IMR-90 (cell line): ENCODE data around the gene ENDOD1. TPM values are rescaled to one million over a fixed set of nuclear protein-coding genes. Genes with fewer than 3 reads are reported as not detected.

Experiments
- ATAC-seq: fragments of 200-7000 bp; cut with Tn5 transposase; 2 replicates; pipeline ENCODE4 v1.9.1; 2020; ENCODE audit warnings: low read depth, mild to moderate bottlenecking, moderate library complexity
- BruUV-seq: library from RNA; stranded (reverse); fragments of 400-500 nt; replicated peaks from 2 replicates; lab custom pipeline; 2021; lab: Mats Ljungman, UMichigan
- CTCF ChIA-PET: fragments of 300-600 bp; formaldehyde crosslinking; extraction: SDS; loops from one replicate; lab custom pipeline; 2021; ENCODE audit warnings: antibody characterized with exemption; lab: Yijun Ruan, JAX
- POLR2A ChIA-PET: fragments of 300-600 bp; sonication (Branson Sonifier 250); formaldehyde crosslinking; loops from one replicate; lab custom pipeline; 2022; ENCODE audit warnings: antibody characterized with exemption; ENCODE audit not compliant: unreplicated experiment; lab: Charles Lee
- DNase-seq: peaks from one replicate; pipeline ENCODE4 v3.0.0; 2013
- H2AFZ ChIP-seq: replicated peaks from 2 replicates; pipeline ENCODE3; 2013; ENCODE audit warnings: low read length, mild to moderate bottlenecking; ENCODE audit not compliant: poor library complexity
- H2AK5ac ChIP-seq: 2 replicates; pipeline ENCODE4 v1.6.1; 2013; ENCODE audit warnings: low read depth, low read length, inconsistent platforms
- H2AK9ac ChIP-seq: replicated peaks from 2 replicates; pipeline ENCODE3; 2013; ENCODE audit warnings: mild to moderate bottlenecking, low read depth, low read length, moderate library complexity; ENCODE audit not compliant: poor library complexity
- H2BK120ac ChIP-seq: 2 replicates; pipeline ENCODE4 v1.6.1; 2013; ENCODE audit warnings: low read depth, low read length, inconsistent platforms
- H2BK15ac ChIP-seq: 3 replicates; pipeline ENCODE4 v1.6.1; 2013; ENCODE audit warnings: low read depth, low read length, inconsistent platforms
- H2BK20ac ChIP-seq: 2 replicates; pipeline ENCODE4 v1.6.1; 2013; ENCODE audit warnings: low read depth, mild to moderate bottlenecking, inconsistent platforms, low read length, moderate library complexity
- H2BK5ac ChIP-seq: 2 replicates; pipeline ENCODE4 v1.6.1; 2013; ENCODE audit warnings: mild to moderate bottlenecking, low read depth, low read length, inconsistent platforms; ENCODE audit not compliant: poor library complexity, severe bottlenecking
- H3K14ac ChIP-seq: replicated peaks from 2 replicates; pipeline ENCODE4 v1.6.1; 2013; ENCODE audit warnings: low read depth, low read length, inconsistent platforms
- H3K18ac ChIP-seq: 2 replicates; pipeline ENCODE4 v1.6.1; 2013; ENCODE audit warnings: low read depth, low read length, control low read depth
- H3K23ac ChIP-seq: 2 replicates; pipeline ENCODE4 v1.6.1; 2013; ENCODE audit warnings: low read depth, low read length, inconsistent platforms
- H3K27ac ChIP-seq: 2 replicates; pipeline ENCODE4 v1.5.1; 2013; ENCODE audit warnings: mild to moderate bottlenecking, control low read depth, low read length; ENCODE audit not compliant: insufficient read depth
- H3K27me3 ChIP-seq: 2 replicates; pipeline ENCODE4 v1.6.1; 2013; ENCODE audit warnings: low read length; ENCODE audit not compliant: control insufficient read depth, insufficient read depth
- H3K36me3 ChIP-seq: 2 replicates; pipeline ENCODE4 v1.6.1; 2013; ENCODE audit warnings: low read length, mixed read lengths; ENCODE audit not compliant: control insufficient read depth, insufficient read depth
- H3K4ac ChIP-seq: 2 replicates; pipeline ENCODE4 v1.6.1; 2013; ENCODE audit warnings: low read depth, low read length, inconsistent platforms
- H3K4me1 ChIP-seq: 2 replicates; pipeline ENCODE4 v1.6.1; 2013; ENCODE audit warnings: low read length, mixed read lengths; ENCODE audit not compliant: control insufficient read depth, insufficient read depth
- H3K4me2 ChIP-seq: 2 replicates; pipeline ENCODE4 v1.6.1; 2013; ENCODE audit warnings: low read depth, mild to moderate bottlenecking, control low read depth, low read length, moderate library complexity
- H3K4me3 ChIP-seq: 2 replicates; pipeline ENCODE4 v1.5.1; 2013; ENCODE audit warnings: low read depth, mild to moderate bottlenecking, control low read depth, low read length, moderate library complexity; ENCODE audit not compliant: insufficient read depth
- H3K56ac ChIP-seq: 2 replicates; pipeline ENCODE4 v1.6.1; 2013; ENCODE audit warnings: low read length, inconsistent platforms; ENCODE audit not compliant: insufficient read depth; ENCODE audit errors: extremely low read depth
- H3K79me1 ChIP-seq, 2 experiments: 2 replicates each; pipeline ENCODE4 v1.6.1; 2013; ENCODE audit warnings: low read length in 2 of 2, inconsistent platforms in 1 of 2, low read depth in 1 of 2
- H3K9ac ChIP-seq: 2 replicates; pipeline ENCODE4 v1.6.1; 2013; ENCODE audit warnings: low read depth, low read length, control low read depth
- H3K9me1 ChIP-seq: 2 replicates; pipeline ENCODE4 v1.6.1; 2013; ENCODE audit warnings: low read length, inconsistent platforms; ENCODE audit not compliant: insufficient read depth
- H3K9me3 ChIP-seq: 2 replicates; pipeline ENCODE4 v1.6.1; 2013; ENCODE audit warnings: low read length; ENCODE audit not compliant: control insufficient read depth, insufficient read depth
- H4K20me1 ChIP-seq: 2 replicates; pipeline ENCODE4 v1.6.1; 2013; ENCODE audit warnings: low read length, inconsistent platforms; ENCODE audit not compliant: insufficient read depth
- H4K5ac ChIP-seq: 2 replicates; pipeline ENCODE4 v1.6.1; 2013; ENCODE audit warnings: mild to moderate bottlenecking, low read depth, low read length, control low read depth
- H4K8ac ChIP-seq, 2 experiments: 2 replicates each; pipeline ENCODE4 v1.6.1; 2013; ENCODE audit warnings: low read depth in 2 of 2, low read length in 2 of 2, control low read depth in 1 of 2, inconsistent platforms in 1 of 2
- H4K91ac ChIP-seq: 2 replicates; pipeline ENCODE4 v1.6.1; 2013; ENCODE audit warnings: low read depth, low read length, inconsistent platforms; ENCODE audit not compliant: insufficient read depth
- BHLHE40 ChIP-seq: fragments of 150-350 bp; IDR thresholded peaks from 2 replicates; pipeline ENCODE4 v1.6.1; 2016; ENCODE audit warnings: mild to moderate bottlenecking, low read depth, low read length
- CEBPB ChIP-seq: IDR thresholded peaks from 2 replicates; pipeline ENCODE4 v1.6.1; 2012; ENCODE audit warnings: low read depth, low read length, improper control_type of control experiment
- CHD1 ChIP-seq: IDR thresholded peaks from 2 replicates; pipeline ENCODE4 v1.6.1; 2012; ENCODE audit warnings: low read depth, low read length, improper control_type of control experiment
- CTCF ChIP-seq: conservative IDR thresholded peaks from 2 replicates; pipeline ENCODE4 v1.5.1; 2012; ENCODE audit warnings: mild to moderate bottlenecking, low read depth, low read length, improper control_type of control experiment
- ELK1 ChIP-seq: fragments of 150-350 bp; IDR thresholded peaks from 2 replicates; pipeline ENCODE4 v1.6.1; 2016; ENCODE audit warnings: low read depth, mild to moderate bottlenecking, low read length, moderate library complexity, borderline replicate concordance
- FOS ChIP-seq: fragments of 150-350 bp; IDR thresholded peaks from 2 replicates; pipeline ENCODE4 v1.6.1; 2016; ENCODE audit warnings: low read depth, low read length
- MAFK ChIP-seq: IDR thresholded peaks from 2 replicates; pipeline ENCODE4 v1.6.1; 2012; ENCODE audit warnings: low read depth, low read length, improper control_type of control experiment
- MAZ ChIP-seq: IDR thresholded peaks from 2 replicates; pipeline ENCODE4 v1.6.1; 2012; ENCODE audit warnings: low read depth, mild to moderate bottlenecking, low read length, improper control_type of control experiment, moderate library complexity, borderline replicate concordance
- MXI1 ChIP-seq: IDR thresholded peaks from 2 replicates; pipeline ENCODE4 v1.6.1; 2012; ENCODE audit warnings: low read depth, mild to moderate bottlenecking, low read length, moderate library complexity, borderline replicate concordance
- NFE2L2 ChIP-seq: fragments of 150-350 bp; IDR thresholded peaks from 2 replicates; pipeline ENCODE4 v1.6.1; 2016; ENCODE audit warnings: low read depth, mild to moderate bottlenecking, low read length
- POLR2A ChIP-seq: IDR thresholded peaks from 2 replicates; pipeline ENCODE4 v1.6.1; 2012; ENCODE audit warnings: mild to moderate bottlenecking, low read depth, low read length
- RAD21 ChIP-seq: IDR thresholded peaks from 2 replicates; pipeline ENCODE4 v1.6.1; 2012; ENCODE audit warnings: low read length, improper control_type of control experiment
- RCOR1 ChIP-seq: IDR thresholded peaks from 2 replicates; pipeline ENCODE4 v1.6.1; 2012; ENCODE audit warnings: mild to moderate bottlenecking, low read length, improper control_type of control experiment; ENCODE audit not compliant: insufficient replicate concordance
- RFX5 ChIP-seq: IDR thresholded peaks from 2 replicates; pipeline ENCODE4 v1.8.0; 2012; ENCODE audit warnings: low read depth, mild to moderate bottlenecking, low read length, moderate library complexity
- SMC3 ChIP-seq: fragments of 150-350 bp; IDR thresholded peaks from 2 replicates; pipeline ENCODE4 v1.6.1; 2016; ENCODE audit warnings: low read depth, mild to moderate bottlenecking, antibody characterized with exemption, low read length, moderate library complexity
- USF2 ChIP-seq: fragments of 150-350 bp; IDR thresholded peaks from 2 replicates; pipeline ENCODE4 v1.6.1; 2017; ENCODE audit warnings: mild to moderate bottlenecking, antibody characterized with exemption, low read length, low read depth
- WGBS, 2 experiments: methylation state at CpG; one replicate each; pipeline versions ENCODE4 v1.1.5 to v1.1.7; 2013; ENCODE audit warnings: missing lambda C conversion rate in 2 of 2; ENCODE audit not compliant: insufficient read length in 1 of 2; ENCODE audit errors: extremely low coverage in 2 of 2; 5-methylcytosine and 5-hydroxymethylcytosine counted together
- dilution Hi-C: fragments of 300-500 bp; cut with HindIII; formaldehyde crosslinking; loops from one replicate; pipeline ENCODE4 v1.14.3; 2018; ENCODE audit warnings: low sequenced_read_pairs; ENCODE audit not compliant: unreplicated experiment
- in situ Hi-C: fragments of 300-500 bp; cut with MboI; formaldehyde crosslinking; loops from 3 replicates; pipeline ENCODE4 v1.14.3; 2019; ENCODE audit warnings: low sequenced_read_pairs, inconsistent platforms, mixed read lengths
- intact Hi-C: fragments of 100-400 bp; cut with micrococcal nuclease; formaldehyde crosslinking; loops from 2 replicates; pipeline ENCODE4 v1.10.0; 2022
- polyA plus RNA-seq, 3 experiments: library from polyadenylated mRNA; depleted of rRNA; stranded (reverse); fragments of >200 nt; gene quantifications; 2 replicates each; pipeline ENCODE4 v1.2.3, GENCODE V29; 2012; ENCODE audit warnings: low replicate concordance in 1 of 3
- total RNA-seq: library from RNA; depleted of rRNA; stranded (reverse); fragments of >200 nt; gene quantifications from 2 replicates; pipeline ENCODE4 v1.2.3, GENCODE V29; 2012

The ENDOD1 gene
- total and polyA plus RNA-seq, 2 of the 4 experiments (the other 2 are of a cell fraction), result 7.0 to 17.6 TPM

GRCh38 chr11:95097209-95097608 lies 7.6 kb downstream of the ENDOD1 start:
- dilution Hi-C loops (no loop called here), in situ Hi-C loops (no loop called here), intact Hi-C loops (no loop called here)
- H4K8ac ChIP-seq, result no peak overlapping the region
- H3K14ac ChIP-seq, result no peak overlapping the region
- BruUV-seq, result no TSS peak
- H3K9me3 ChIP-seq, result no peaks in the 10 kb centered on the region
- H3K23ac ChIP-seq, result no peak overlapping the region
- no peak for TF ChIP-seq CEBPB
- TF ChIP-seq BHLHE40, result no peak
- TF ChIP-seq USF2, result no peak
- TF ChIP-seq RAD21, result no peak
- no peak for TF ChIP-seq ELK1
- TF ChIP-seq CHD1, result no peak
- no peak for TF ChIP-seq SMC3
- no peak for TF ChIP-seq CTCF
- no peak for TF ChIP-seq MAZ
- no peak for TF ChIP-seq POLR2A
- no peak for TF ChIP-seq NFE2L2
- no peak for TF ChIP-seq RCOR1
- TF ChIP-seq MXI1, result no peak
- TF ChIP-seq RFX5, result no peak
- no peak for TF ChIP-seq FOS
- no peak for TF ChIP-seq MAFK
- H3K27me3 ChIP-seq, result no peaks in the 10 kb centered on the region
- no peaks in the 10 kb centered on the region for H3K36me3 ChIP-seq
- no peak overlapping the region for H3K4me3 ChIP-seq
- no peak overlapping the region for H3K4me2 ChIP-seq
- POLR2A ChIA-PET, result no interaction called here
- H3K9me1 ChIP-seq, result peaks cover 6% of the 10 kb centered on the region; the same call in 1 of the 2 replicates
- no peak overlapping the region for H2BK5ac ChIP-seq
- H2BK120ac ChIP-seq, result no peak overlapping the region
- H4K20me1 ChIP-seq, result no peaks in the 10 kb centered on the region
- no peak overlapping the region for H2AFZ ChIP-seq
- no peak overlapping the region for H4K5ac ChIP-seq
- H3K4me1 ChIP-seq, result peaks cover 4% of the 10 kb centered on the region
- no peak overlapping the region for H4K91ac ChIP-seq
- no peak overlapping the region for H3K18ac ChIP-seq
- no peaks in the 10 kb centered on the region; a peak in 2 of 4 replicates for H3K79me1 ChIP-seq
- 69% methylated on average over 2 of the region's 3 CpGs; no CpG with 5 or more reads in 1 of the 2 experiments for WGBS, 2 experiments
- no peak overlapping the region for H2BK15ac ChIP-seq
- no peak overlapping the region for H3K4ac ChIP-seq
- H3K27ac ChIP-seq, result no peak overlapping the region
- H2BK20ac ChIP-seq, result no peak overlapping the region
- CTCF ChIA-PET, result no interaction called here
- H3K56ac ChIP-seq, result no peak overlapping the region
- no peak overlapping the region for H2AK5ac ChIP-seq
- ATAC-seq (no peak), DNase-seq (no peak)
- H2AK9ac ChIP-seq, result no peak overlapping the region
- no peak overlapping the region for H3K9ac ChIP-seq
